Mucosa of descending colon (tissue), 3 donors: Measurements from ENCODE around the gene CFAP74. TPM values are rescaled to one million over a fixed set of nuclear protein-coding genes. Genes with fewer than 3 reads are reported as not detected.
"Not testable (repeated sequence)": the region's sequence is repeated elsewhere in the genome, so short reads cannot be mapped to it uniquely, and the experiment has no call there.

Experiments
- ATAC-seq: fragments of 200-7000 bp; cut with Tn5 transposase; one replicate; pipeline ENCODE4 v1.9.1; 2020; ENCODE audit warnings: mild to moderate bottlenecking, moderate library complexity
- DNase-seq, 3 donors: peaks; one replicate each; pipeline ENCODE4 v3.0.0-alpha.2; 2020
- H3K36me3 ChIP-seq: fragments of 200-600 bp; one replicate; pipeline ENCODE4 v1.8.0; 2021; ENCODE audit warnings: low read depth, mild to moderate bottlenecking
- H3K4me1 ChIP-seq: fragments of 200-600 bp; one replicate; pipeline ENCODE4 v1.8.0; 2021; ENCODE audit warnings: low read depth, mild to moderate bottlenecking
- H3K4me3 ChIP-seq: fragments of 200-600 bp; one replicate; pipeline ENCODE4 v1.8.0; 2021; ENCODE audit warnings: mild to moderate bottlenecking
- H3K9me3 ChIP-seq: fragments of 200-600 bp; one replicate; pipeline ENCODE4 v1.8.0; 2021; ENCODE audit warnings: mild to moderate bottlenecking
- intact Hi-C, 2 donors: fragments of 100-400 bp; cut with DNase I in 1 of 2; cut with micrococcal nuclease in 1 of 2; formaldehyde crosslinking; loops; one replicate each; pipeline versions ENCODE4 v1.11.0 to v1.11.1; 2022; cut with DNase I, micrococcal nuclease
- total RNA-seq, 3 donors: library from RNA; stranded (reverse); fragmentation: NEBNext Ultra II Directional in 2 of 3; extraction: Animal tissue kit (Norgen Biotek cat#: 25700) in 2 of 3; gene quantifications; one replicate each; pipeline versions ENCODE4 v1.2.1 to v1.2.4, GENCODE V29; 2021 to 2023
- TF ChIP-seq, protein P1 (sequence below): fragments of 200-600 bp; IDR thresholded peaks from one replicate; pipeline ENCODE4 v1.8.0; 2022; ENCODE audit warnings: antibody characterized with exemption, mild to moderate bottlenecking
- donor health status: DM: no; HTN: no; CAD: no; lungs with moderate emphysema.
- donor health status: DM: no; HTN: no; CAD: no.
- donor health status: DM: no; HTN: yes; CAD: no.

Gene CFAP74
- total RNA-seq, 3 donors from 2014 or later: 0.06 to 0.13 TPM; not detected in 1

DNA sequence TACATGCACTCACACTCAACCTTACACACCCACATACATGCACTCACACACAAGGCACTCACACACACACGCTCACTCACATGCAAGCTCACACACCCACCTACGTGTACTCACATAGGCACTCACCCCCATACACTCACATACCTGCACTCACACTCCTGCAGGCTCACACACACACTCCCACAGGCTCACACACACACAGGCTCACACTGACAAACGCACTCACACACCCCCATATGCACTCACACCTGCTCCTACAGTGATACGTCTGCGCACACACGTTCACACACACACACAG, 65.4 kb downstream of the CFAP74 start:
- intact Hi-C loops: no loop called here
- Histone ChIP-seq H3K9me3 (no peaks in the 10 kb centered on the region), H3K4me1 (no peaks in the 10 kb centered on the region), H3K4me3 (no peak overlapping the region), H3K36me3 (no peaks in the 10 kb centered on the region)
- no peak for DNase-seq
- no peak for ATAC-seq
- TF ChIP-seq, protein P1, sequence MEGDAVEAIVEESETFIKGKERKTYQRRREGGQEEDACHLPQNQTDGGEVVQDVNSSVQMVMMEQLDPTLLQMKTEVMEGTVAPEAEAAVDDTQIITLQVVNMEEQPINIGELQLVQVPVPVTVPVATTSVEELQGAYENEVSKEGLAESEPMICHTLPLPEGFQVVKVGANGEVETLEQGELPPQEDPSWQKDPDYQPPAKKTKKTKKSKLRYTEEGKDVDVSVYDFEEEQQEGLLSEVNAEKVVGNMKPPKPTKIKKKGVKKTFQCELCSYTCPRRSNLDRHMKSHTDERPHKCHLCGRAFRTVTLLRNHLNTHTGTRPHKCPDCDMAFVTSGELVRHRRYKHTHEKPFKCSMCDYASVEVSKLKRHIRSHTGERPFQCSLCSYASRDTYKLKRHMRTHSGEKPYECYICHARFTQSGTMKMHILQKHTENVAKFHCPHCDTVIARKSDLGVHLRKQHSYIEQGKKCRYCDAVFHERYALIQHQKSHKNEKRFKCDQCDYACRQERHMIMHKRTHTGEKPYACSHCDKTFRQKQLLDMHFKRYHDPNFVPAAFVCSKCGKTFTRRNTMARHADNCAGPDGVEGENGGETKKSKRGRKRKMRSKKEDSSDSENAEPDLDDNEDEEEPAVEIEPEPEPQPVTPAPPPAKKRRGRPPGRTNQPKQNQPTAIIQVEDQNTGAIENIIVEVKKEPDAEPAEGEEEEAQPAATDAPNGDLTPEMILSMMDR: no peak

DNA sequence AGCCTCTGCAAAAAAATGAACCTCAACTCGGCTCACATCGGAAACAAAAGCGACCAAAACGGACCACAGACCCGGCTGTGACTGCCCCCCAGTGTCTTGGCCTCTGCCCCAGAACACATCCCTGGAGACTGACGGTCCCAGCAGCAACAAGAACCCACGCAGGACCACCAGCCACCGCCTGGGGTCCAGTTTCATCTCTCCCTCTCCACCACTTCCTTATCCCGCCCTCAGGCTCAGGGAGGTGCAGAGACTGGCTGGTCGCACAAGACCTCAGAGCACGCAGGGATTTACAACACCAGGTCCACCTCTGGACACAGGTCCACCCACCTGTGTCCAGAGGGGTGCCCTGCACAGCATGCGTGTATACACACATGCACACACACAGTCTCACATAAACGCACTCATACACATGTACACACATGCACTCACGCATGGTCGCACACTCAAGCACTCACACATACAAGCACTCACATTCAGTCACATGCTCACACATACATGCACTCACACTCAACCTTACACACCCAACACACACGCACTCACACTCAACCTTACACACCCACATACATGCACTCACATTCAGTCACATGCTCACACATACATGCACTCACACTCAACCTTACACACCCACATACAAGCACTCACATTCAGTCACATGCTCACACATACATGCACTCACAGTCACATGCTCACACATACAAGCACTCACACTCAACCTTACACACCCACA, 65.9 kb downstream of the CFAP74 start:
- TF ChIP-seq, protein P1: no peak
- no peaks in the 10 kb centered on the region for H3K36me3 ChIP-seq
- intact Hi-C loops: no loop called here
- no peak for ATAC-seq
- DNase-seq: peak in 1 of 3 donors; percentile 5
- no peaks in the 10 kb centered on the region for H3K9me3 ChIP-seq
- no peaks in the 10 kb centered on the region for H3K4me1 ChIP-seq
- no peak overlapping the region for H3K4me3 ChIP-seq

DNA sequence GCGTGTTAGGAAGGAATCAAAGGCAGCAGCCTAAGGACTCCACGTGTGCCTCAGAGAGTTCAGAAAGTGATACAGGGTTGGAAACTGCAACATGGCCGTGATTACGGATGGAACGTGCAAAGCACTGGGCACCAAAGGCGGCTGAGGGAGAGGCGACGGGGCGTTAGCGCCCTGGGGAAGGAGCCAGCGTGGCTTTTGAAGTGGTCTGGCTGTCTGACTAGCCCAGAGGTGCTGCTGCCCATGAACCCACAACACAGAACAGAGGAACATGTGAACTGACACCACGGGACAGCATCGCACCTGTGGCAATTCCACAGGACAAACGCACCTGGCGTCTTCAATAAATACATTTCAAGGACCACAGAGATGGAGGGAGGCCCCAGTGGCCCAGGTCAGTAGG, 66.5 kb downstream of the CFAP74 start:
- intact Hi-C loops: no loop called here
- ATAC-seq: no peak
- no peaks in the 10 kb centered on the region for H3K36me3 ChIP-seq
- TF ChIP-seq, protein P1: no peak
- H3K9me3 ChIP-seq: no peaks in the 10 kb centered on the region
- H3K4me3 ChIP-seq: no peak overlapping the region
- no peaks in the 10 kb centered on the region for H3K4me1 ChIP-seq
- peak in 1 of 3 donors; percentile 14 for DNase-seq

DNA sequence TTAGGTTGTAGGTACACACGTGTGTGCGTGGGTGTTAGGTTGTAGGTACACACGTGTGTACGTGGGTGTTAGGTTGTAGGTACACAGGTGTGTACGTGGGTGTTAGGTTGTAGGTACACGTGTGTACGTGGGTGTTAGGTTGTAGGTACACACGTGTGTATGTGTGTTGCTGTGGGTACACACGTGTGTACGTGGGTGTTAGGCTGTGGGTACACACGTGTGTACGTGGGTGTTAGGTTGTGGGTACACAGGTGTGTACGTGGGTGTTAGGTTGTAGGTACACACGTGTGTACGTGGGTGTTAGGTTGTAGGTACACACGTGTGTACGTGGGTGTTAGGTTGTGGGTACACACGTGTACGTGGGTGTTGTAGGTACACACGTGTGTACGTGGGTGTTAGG, 68.7 kb downstream of the CFAP74 start:
- H3K36me3 ChIP-seq, ATAC-seq, intact Hi-C loops, H3K9me3 ChIP-seq, H3K4me3 ChIP-seq, H3K4me1 ChIP-seq, DNase-seq: not testable (repeated sequence)

DNA sequence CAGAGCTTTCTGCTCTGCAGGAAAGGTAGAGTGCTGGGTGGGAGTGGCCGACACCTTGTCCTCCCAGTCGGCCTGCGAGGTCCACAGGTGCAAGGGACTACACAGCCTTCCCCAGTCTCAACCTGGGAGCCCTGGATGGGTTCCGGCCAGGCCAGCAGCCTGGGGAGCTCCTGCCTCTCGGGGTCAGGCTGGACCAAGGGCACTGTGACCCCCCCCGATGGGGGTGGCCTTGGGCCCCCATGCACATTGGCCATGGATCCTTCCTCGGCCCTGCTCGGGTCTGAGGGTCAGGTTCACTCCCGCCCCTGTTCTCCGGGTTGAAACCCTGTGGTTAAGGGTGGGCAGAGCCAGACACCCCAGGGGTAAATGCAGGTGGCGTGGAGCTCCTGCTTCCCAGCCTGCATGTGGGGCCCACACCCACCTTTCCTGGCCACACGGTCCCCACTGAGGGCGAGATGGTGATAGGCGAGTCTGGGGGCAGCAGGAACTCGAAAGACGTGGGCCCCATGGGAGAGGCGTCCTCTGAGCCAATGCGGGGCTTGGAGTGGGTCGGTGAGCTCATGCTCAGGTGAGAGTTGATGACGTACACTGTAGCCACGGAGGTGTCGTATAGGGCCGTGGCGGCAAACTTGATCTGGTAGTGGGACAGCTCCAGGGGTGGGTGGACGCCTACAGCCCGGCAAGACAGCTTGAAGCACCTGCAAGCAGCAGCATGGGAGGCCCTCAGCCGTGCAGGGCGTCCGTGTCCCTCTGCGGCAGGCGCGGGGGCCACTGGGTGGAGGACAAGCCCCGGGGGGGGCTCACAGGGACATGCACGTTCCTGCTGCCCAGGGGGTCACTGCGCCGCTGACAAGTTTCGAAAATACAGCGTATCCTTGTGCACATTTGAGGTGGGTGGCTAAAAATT, 73.7 kb downstream of the CFAP74 start:
- TF ChIP-seq, protein P1: no peak
- ATAC-seq (no peak), DNase-seq (peak in 1 of 3 donors; percentile 47)
- no peaks in the 10 kb centered on the region for H3K36me3 ChIP-seq
- H3K9me3 ChIP-seq: no peaks in the 10 kb centered on the region
- intact Hi-C loops: no loop called here
- H3K4me3 ChIP-seq: no peak overlapping the region
- H3K4me1 ChIP-seq: no peaks in the 10 kb centered on the region

DNA sequence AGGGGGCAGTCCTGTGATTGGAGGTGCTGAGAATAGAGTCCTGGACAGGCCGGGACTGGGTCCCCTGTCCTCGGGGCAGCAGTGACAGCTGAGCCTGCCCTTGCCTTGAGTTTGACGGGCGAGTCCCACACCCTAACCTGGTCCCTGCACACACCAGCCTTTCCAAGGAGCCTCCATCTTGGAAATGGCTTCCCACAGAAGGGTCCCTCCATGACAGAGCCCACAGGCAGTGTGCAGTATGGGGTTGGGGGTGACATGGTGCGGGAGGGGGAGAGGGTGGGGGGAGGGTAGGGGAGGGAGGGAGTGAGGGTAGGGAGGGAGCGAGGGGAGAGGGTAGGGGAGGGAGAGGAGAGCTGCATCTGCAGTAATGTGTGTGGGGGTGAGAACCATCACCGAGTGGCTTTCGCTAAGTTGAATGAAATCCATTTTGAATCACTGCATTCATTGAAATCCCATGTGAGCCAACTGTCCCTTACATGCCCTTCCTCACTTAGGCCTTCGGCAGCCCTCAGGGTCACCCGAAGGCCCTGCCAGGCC, 74.4 kb downstream of the CFAP74 start:
- no peak for ATAC-seq

More for the DNA sequence above, 74.4 kb downstream of the CFAP74 start:
- H3K36me3 ChIP-seq: no peaks in the 10 kb centered on the region
- DNase-seq: peak in 1 of 3 donors; percentile 17
- H3K4me3 ChIP-seq: no peak overlapping the region
- H3K9me3 ChIP-seq: no peaks in the 10 kb centered on the region
- TF ChIP-seq, protein P1: no peak
- no peaks in the 10 kb centered on the region for H3K4me1 ChIP-seq
- intact Hi-C loops: no loop called here
